Caki2 (cell line): ENCODE results near the gene SENP1. TPM values are rescaled to one million over a fixed set of nuclear protein-coding genes. Genes with fewer than 3 reads are reported as not detected.

Experiments used
- DNase-seq: peaks from one replicate; pipeline ENCODE4 v3.0.0-alpha.2; 2015; ENCODE audit warnings: low read depth
- in situ Hi-C: cut with HindIII; loops from 2 replicates; pipeline ENCODE4 v1.10.0; 2016; ENCODE audit warnings: low sequenced_read_pairs, low pct_unique_long_range_greater_than_20kb, mixed read lengths
- total RNA-seq: library from RNA; depleted of rRNA; stranded (reverse); fragments of >200 nt; shearing (Covaris generic); gene quantifications from 2 replicates; pipeline ENCODE4 v1.2.3, GENCODE V29; 2014; ENCODE audit warnings: low replicate concordance

Gene SENP1
- total RNA-seq, 1 experiment from 2014 or later = 18.4 TPM

DNA sequence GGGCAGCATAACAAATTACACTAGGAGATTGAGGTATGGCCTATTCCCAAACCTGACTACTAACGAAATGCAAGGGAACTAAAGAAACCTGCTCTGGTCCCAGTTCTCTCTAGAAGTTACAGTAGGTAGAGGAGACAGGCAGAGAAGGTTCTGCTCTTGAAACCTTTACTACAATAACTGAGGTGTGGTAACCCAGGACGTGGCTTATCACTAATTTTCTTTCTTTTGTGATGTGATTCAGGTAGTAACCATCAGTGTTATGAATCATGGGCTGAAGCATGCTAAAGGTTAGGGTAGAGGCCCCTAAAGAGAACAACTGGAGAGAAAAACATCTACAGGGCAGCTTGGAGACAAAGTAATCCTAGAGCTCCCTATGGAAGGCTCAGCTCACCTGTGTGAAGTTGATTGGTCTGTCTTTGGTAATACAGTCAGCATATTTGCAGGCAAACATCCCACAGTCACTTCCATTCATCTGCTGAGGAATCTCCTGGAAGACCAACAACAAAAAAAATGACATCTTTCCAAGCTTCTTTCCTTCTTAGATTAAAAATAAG lies 59.8 kb downstream of the SENP1 start:
- no peak for DNase-seq
- in situ Hi-C loops = no loop called here

DNA sequence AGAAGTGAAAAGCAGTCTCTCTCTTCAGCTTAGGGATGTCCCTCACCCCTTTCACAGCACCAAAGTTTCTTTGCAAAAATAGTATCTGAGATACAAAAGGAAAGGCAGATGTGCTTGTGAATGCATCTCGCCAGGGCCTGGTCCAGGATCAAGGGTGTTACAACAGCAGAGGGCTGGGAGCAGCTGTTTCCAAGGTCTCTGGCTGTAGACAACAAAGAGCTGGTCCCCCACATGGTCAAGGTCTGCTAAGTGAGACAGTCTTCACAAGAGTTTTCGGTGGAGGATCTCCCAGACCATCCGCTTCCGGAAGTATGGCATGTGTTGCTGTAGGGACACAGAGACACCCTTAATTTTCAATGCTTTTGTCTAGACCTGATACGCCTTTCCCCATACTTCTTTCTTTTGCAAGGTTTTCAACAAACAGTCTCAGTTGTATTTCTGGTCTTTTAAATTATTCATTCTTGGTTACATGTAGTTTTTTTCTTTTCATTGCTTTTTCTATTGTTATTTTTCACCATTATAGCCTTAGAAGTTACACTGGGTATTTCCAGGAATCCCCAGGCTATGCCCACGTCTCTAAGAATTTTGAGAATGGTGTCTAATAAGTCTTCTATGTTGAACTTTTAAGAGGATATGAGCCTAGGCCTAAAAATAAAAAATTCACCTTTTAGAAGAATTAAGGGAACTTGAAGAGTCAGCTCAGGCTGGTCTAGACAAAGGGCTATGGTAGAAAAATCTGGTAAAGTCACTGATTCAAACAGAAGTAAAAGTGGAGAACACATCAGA lies 60.6 kb downstream of the SENP1 start:
- in situ Hi-C loops = no loop called here
- DNase-seq = no peak

DNA sequence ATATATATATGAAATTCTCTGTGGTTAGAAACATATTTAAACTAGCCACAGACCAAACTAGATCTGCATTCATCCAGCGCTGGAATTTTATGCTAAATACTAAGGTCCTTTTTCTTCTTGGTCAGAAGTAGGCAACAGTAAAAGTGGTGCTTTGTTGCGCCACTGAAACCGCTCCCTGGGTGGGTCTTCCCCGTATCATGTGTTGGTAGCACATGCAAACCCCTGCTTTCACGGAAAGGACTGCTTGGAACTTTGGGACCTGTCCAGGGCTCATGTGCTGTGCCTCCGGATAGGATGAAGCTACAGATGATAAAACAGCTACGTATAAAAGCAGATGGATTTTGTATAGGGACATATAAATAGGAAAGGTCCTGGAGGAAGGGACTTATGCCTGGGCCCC lies 61.5 kb downstream of the SENP1 start:
- in situ Hi-C loops = no loop called here

DNA sequence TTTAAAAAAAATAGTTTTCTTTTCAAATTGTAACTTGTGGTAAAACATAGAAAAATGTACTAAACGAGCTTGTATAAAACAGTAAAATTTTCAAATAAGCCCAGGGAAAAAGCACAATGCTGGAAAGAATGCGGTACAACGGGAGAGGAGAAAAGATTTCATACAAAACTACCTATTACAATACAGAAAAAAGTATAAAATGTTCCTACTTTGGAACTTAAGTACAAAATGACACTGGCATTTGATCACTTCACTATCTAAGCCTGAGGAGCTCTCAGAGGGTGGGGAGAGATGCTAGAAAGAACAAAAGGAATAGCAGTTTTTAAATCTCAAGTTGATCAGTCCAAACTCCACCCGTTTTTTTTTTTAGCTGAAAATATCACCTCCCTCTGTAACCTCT lies 62.1 kb downstream of the SENP1 start:
- in situ Hi-C loops = no loop called here
- no peak for DNase-seq

More for the DNA sequence above, 61.5 kb downstream of the SENP1 start:
- DNase-seq = no peak

DNA sequence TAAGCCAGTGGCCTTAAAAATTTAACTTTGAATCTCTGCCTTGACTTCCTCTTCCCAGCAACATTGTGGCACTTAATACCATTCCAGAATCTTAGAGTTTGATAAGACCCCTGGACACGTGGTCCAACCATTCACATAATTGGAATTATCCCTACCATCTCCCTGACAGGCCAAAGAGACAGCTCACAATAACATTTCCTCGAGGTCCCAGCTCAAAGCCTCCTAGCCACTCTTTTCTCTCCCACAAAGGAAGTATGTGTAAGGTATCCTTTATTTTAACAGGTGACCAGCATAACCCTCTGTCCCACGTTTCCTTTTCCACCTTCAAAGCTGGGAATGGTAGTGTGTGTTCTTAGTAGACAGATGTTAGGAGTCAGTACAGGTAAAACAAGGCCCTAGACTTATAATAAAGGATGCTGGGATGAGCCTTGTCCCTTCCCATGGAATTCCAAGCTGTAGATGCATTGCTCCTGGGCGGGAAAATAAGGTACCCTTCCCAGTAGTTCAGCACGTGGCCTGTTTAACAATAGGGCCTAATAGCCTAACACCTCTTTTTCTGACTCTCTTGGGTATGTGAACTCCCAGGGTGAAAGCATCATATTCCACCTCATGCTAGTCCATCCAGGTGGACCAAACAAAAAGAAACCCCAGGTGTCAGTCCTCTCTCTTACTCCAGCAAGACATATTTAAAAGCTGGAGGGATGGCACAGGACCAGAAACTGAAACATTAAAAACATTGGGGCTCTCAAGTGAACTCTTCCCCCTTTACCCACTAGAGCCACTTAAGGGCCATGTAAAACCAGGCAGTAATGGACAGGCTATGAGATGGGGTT lies 64.1 kb downstream of the SENP1 start:
- DNase-seq = no peak
- in situ Hi-C loops = no loop called here

DNA sequence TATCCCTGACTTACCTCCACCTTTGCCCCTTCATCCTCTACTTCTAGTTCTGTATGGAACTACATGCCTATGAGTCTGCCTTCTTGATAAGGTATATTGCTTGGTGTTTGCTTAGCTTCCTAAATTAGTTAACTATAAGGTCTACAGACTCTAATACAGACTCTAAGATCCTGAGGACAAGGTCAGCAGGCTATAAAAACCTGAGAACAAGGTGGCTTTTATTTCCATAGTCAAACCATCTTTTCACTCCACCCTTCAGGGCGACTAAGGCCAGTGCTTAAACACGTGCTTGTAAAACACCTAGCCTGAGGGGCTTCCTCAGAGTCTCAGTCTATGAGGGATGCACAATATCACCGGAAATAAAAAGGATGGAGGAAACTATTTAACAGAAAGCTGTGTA lies 65.5 kb downstream of the SENP1 start:
- in situ Hi-C loops = no loop called here
- no peak for DNase-seq

DNA sequence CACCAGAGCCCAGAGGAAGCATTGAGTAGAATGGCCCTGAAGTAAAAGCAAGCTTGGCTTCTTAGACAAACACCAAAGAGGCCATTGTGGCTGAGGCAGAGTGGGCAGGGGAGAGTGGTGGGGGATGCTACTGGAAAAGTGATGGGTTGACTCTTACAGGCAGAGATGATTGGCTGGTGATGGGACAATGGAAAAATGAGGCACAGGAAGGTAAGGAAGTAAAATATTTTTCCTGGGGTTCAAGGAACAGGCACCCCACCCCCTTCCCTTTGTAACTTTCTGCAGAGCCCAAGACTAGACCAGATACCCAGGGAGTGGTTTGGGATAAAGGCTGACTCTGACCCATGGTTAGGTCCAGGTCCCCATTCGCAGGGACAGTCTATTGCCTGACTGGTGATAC lies 66.7 kb downstream of the SENP1 start:
- no peak for DNase-seq
- in situ Hi-C loops = no loop called here

DNA sequence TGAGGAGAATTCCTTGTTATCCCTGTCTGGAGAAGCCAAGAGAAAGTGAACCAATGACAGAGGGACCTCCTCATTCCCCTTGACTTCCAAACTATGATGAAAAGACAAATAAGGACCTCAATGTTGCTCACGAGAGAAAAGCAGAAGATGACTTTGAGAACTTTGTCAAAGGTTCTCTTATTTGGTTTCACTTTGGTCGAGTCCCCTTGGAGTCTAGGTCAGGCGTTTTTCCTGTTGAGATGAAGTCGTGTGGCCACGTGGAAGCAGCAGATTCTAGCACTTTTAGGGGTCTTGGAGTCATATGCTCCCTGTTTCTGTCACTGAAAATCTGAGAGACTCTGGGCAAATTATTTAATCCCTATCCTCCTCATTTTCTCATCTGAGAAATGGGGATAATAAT lies 67.8 kb downstream of the SENP1 start:
- DNase-seq = no peak
- in situ Hi-C loops = no loop called here

DNA sequence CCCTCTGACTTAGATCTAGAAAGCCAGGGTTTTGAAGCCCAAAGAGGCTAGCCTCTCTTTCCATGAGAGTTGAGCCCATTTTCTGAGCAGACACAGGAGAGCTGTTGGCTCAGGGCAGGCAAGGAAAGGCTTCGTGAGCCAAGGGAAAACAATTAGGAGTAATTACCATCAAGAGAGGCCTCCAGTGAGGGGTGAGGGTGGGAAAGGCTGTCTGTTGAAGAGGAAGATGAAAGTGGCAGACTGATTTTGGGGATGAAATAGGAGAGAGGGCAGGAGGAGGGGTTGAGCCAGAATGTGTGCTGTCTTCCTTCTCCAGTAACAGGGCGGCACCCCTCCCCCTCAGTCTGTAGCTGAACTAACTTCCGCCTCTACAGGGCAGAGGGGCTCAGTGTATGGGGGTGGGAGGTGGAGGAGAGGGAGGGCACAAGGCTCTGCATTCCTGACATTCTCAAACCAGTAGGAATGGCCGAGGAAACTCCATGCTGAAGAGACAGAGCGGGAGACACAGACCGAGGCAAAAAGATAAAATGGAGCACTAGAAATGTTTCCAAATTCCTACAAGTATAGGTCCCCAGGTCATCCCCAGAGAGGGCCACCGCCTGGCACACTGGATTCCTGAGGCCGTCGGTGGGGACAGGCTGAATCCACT lies 68.5 kb downstream of the SENP1 start:
- in situ Hi-C loops = no loop called here
- DNase-seq = no peak

DNA sequence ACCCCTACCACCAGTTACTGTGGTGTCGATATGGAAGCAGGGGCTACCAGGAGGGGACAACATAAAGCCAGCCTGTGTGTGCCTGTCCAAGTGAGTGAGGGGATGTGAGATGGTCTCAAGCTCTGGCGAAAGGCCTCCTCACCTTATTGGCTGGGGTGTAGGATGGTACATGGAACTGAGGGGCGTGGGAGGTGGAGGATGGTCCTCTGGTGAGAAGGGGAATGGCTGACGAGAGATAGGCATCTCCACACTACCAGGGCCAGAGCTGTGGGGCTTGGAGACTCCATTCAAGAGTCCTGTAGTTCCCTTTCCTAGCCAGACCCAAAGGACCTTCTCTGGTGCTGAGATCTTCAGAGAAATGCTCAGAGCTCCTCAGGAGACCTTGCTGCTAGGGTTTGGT lies 69.1 kb downstream of the SENP1 start:
- in situ Hi-C loops = no loop called here
- DNase-seq = no peak

DNA sequence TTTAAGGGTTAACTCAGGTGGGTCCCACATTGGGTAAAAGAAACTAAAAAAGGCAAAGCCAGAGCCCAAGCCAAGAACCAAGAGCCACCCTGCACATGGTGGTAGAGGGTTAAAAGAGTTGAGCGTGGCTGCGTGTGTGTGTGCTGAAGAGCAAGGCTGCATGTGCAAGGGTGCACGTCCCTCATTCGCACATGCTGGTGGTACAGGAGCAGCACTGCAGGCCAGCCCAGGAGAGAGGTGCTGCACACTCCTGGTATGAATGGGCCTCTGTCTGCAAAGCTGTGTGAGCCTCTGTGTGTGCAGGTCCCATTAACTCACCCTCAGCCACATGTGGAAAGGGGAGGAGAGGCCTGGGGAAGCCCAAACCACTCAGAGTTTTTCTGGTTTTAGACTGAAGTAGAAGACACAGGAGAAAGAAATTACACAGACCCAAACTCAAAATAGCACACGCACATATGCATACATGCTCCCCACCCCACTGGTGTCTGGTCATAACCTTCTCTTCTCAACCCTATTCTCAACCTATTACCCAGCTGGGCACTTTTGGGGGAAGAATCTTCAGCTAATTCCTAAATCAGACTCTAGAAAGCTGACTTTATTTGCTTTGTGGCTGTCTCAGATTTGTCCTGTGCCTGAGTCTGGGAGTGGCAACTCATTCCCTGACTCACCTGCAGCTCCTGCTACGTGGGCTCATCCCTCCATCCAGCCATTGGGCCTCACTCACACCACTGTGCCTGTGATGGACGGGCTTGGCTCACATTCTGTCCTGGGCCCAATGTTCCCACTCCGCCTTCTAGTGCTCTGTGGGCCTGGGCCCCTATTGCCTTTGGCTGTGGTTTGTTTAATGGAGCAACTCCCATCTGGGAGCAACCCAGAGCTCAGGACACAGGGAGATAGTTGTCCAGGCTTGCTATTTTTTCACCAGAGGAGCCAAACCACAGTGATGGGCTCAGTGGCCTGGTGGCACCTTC lies 70.8 kb downstream of the SENP1 start:
- no peak for DNase-seq
- in situ Hi-C loops = no loop called here

DNA sequence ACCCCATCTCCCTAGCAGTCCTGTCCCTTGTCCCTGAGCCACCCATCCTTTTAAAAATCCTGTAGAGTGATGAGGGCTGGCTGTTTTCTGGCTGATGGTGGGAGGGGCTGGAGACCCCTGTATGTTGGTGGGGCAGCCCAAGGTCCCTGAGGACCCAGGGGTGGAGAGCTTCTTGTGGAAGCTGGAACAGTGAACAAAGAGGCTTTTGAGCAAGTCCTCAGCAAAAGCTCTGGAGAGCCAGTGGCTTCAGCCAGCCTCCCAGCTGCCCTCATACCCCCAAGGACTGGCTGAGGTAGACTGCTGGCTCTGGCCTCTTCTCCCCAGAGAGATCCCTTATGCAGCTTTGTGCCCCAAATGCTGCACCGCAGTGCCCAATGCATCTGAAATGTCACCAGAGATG lies 72.4 kb downstream of the SENP1 start:
- no peak for DNase-seq
- in situ Hi-C loops = no loop called here

DNA sequence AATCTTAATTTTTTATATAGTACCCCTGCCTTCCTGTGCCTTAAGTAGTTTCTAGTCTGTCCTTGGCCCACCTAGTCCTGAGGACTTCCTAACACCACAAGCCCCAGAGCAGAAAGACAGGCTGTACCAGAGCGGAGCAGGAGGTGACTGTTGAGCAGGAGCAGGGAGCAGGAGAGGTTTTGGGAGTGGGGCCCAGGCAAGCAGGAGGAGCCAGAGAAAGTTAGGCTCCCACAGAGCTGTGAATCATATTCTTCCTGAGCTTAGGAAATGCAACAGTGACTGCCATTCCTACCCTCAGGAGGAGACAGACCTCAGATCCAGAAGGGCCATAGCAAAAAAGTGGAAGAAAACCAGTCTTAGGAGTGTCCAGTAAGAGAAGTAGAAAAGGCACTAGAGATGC lies 73.3 kb downstream of the SENP1 start:
- no peak for DNase-seq
- in situ Hi-C loops = no loop called here

DNA sequence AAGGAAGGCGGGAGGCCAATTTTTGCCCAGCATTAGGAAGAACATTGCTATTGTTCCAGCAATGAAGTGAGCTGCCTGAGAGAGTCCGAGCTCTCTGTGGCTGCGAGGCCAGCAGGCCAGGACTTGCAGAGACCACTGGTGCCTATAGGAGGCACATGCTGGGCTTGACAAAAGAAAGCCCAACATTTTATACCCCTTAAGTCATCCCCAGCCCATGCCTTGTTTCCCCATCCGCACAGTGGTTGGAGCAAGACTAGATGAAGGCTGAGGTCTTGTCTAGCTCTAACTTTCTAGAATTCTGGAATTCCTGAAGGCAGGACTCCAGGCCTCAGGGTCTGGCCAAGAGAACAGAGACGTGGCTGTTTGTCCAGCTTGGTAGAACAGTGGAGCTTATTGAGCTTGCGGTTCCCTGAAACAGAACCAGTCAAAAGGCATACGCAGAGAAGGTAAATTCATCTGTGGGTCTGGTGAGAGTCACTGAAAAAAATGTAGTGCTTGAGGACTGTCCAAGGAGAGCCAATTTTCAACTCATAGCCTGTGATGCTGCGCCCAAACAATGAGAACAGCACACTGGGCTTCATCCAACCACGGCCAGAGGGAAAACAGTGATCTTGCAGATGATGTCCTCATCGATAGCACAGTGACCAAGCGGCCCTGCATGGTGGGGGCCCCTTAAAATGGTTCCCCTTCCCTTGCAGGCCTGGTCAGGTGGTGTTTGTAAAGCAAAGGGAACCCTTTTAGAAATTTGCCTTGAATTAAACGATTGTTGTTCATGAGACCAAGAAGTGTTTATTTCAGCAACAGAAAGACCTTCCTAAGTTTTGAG lies 74.5 kb downstream of the SENP1 start:
- in situ Hi-C loops = no loop called here
- no peak for DNase-seq

DNA sequence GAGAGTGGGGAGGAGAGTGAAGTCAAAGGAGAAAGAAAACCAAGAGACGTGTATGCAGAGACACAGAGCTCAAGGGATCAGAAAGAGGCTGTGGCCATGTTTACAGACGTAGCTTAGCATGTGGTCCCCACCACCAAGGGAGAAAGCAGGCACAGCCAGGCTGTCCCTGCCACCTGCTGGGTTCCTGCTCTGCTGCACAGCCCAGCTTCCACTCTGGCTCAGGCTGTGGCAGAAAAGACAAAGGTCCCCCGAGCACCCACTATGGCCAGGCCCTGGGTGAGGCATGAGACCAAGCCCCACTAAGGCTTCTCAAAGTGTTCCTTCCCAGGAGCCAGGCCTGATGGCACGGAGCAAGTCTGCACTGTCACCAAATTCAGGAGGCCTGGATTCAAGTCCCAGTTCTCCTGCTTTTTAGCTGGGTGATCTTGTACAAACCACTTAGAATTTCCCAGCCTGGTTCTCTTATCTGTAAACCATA lies 75.7 kb downstream of the SENP1 start:
- in situ Hi-C loops = no loop called here
- no peak for DNase-seq

DNA sequence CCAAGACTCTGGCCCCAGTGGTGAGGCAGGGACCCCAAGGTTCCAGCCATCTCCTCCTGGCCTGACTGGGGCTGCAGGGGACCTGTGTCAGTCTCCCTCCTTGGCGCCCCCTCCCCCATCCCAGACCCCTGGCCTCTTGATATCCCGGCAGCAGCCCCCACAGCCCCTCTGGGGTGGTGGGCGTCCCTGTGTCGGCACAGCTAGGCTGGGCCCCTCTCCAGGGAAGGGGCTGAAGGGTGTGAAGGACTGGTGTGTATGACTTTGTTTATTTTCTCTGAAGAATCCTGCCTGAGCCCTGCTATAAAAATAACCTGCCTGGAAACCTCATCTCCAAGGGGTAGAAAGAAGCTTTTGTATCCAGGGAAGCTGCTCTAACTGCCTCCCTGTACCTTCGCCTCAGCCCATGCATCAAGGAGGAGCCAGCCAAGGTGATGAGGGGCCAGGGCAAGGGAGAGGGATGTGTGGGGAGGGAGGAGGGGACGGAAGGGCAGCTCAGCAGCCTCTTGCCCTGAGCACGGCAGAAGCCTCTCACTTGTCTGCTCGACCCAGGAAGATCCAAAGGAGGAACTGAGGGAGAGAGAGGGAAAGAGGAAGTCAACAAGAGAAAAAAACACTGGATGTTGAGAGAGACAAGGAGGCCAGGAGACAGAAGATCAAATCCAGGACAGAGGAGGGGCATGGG lies 76.2 kb downstream of the SENP1 start:
- DNase-seq = no peak
- in situ Hi-C loops = no loop called here
